Ovary (tissue), 9 donors: ENCODE measurements around the gene RNU11. TPM values are rescaled to one million over a fixed set of nuclear protein-coding genes. Genes with fewer than 3 reads are reported as not detected.
A peak's percentile ranks its signal among the peaks of the same experiment; 100 is the strongest.

Experiments used
- DNase-seq, 5 donors: peaks; one replicate each; pipeline ENCODE4 v3.0.0-alpha.2; 2019 to 2020
- H3K27ac ChIP-seq, 2 donors: fragments of 200-600 bp; one replicate each; pipeline versions ENCODE4 v1.5.1 to v1.8.0; 2019 to 2022
- H3K27me3 ChIP-seq: fragments of 200-600 bp; one replicate; pipeline ENCODE4 v1.8.0; 2022
- H3K36me3 ChIP-seq: fragments of 200-600 bp; sonication (generic); one replicate; pipeline ENCODE4 v1.5.1; 2019
- H3K4me1 ChIP-seq: one replicate; pipeline ENCODE4 v1.8.1; 2013; ENCODE audit warnings: mild to moderate bottlenecking, moderate library complexity; ENCODE audit not compliant: insufficient read depth
- H3K4me3 ChIP-seq: fragments of 200-600 bp; sonication (generic); one replicate; pipeline ENCODE4 v1.5.1; 2017
- H3K9me3 ChIP-seq, 2 donors: fragments of 200-600 bp in 1 of 2; sonication (generic) in 1 of 2; one replicate each; pipeline versions ENCODE4 v1.5.1 to v1.8.1; 2013 to 2019; ENCODE audit warnings: mild to moderate bottlenecking in 1 of 2, moderate library complexity in 1 of 2
- CTCF ChIP-seq, 3 donors: fragments of 450-650 bp in 2 of 3; fragments of 200-600 bp in 1 of 3; IDR thresholded peaks; one replicate each; pipeline versions ENCODE4 v1.5.1 to v1.8.0; 2016 to 2022; ENCODE audit warnings: antibody characterized with exemption in 3 of 3, mild to moderate bottlenecking in 1 of 3
- EP300 ChIP-seq: sonication (generic); formaldehyde crosslinking; IDR thresholded peaks from one replicate; pipeline ENCODE4 v1.6.1; 2017; ENCODE audit warnings: antibody characterized with exemption
- POLR2A ChIP-seq: fragments of 450-650 bp; IDR thresholded peaks from one replicate; pipeline ENCODE4 v1.6.1; 2017; ENCODE audit warnings: antibody characterized with exemption, mild to moderate bottlenecking, moderate library complexity
- WGBS, 3 donors: extraction: QIAGEN DNeasy Blood & Tissue Kit in 1 of 3; methylation state at CpG; one replicate each; pipeline versions ENCODE4 v1.1.5 to v1.1.7; 2013 to 2017; 5-methylcytosine and 5-hydroxymethylcytosine counted together
- intact Hi-C, 4 donors: fragments of 100-400 bp; cut with DNase I; formaldehyde crosslinking; loops; one replicate each; pipeline versions ENCODE4 v1.11.0 to v1.15.1; 2022 to 2023
- polyA plus RNA-seq, 2 donors: library from polyadenylated mRNA; stranded (reverse); fragments of 200-250 nt in 1 of 2; fragments of 350-450 nt in 1 of 2; fragmentation: Illumina TruSeq in 1 of 2; extraction: RNeasy Lipid Tissue Mini Kit (QIAGEN cat#74804) in 1 of 2; gene quantifications; one replicate each; pipeline ENCODE4 v1.2.3, GENCODE V29; 2013 to 2014
- total RNA-seq, 7 donors: library from RNA; depleted of rRNA in 2 of 7; stranded (reverse); fragments of >200 nt in 2 of 7; fragmentation: NEBNext Ultra II Directional in 3 of 7; extraction: Animal tissue kit (Norgen Biotek cat#: 25700) in 3 of 7; gene quantifications; one replicate each; pipeline versions ENCODE4 v1.1.0 to v1.2.4, GENCODE V29; 2016 to 2023
- donor health status: DM: no; HTN: no; CAD: no; lungs with moderate emphysema.
- donor health status: DM: no; HTN: no; CAD: no.
- donor health status: Bipolar disorder and iron deficiency.
- donor health status: DM: yes; HTN: yes; CAD: no.
- donor health status: DM: no; HTN: no; CAD: no.
- donor health status: DM: yes; HTN: yes; CAD: no.

The RNU11 gene
- total and polyA plus RNA-seq, 9 donors: not detected

- H3K4me3 ChIP-seq: no peak overlapping the region
- H3K9me3 ChIP-seq: no peaks in the 10 kb centered on the region
- no peak for TF ChIP-seq POLR2A
- no peak for TF ChIP-seq EP300
- no peak for TF ChIP-seq CTCF (IDR thresholded peaks at IDR 0.05)
- H3K27ac ChIP-seq: no peak overlapping the region
- intact Hi-C loops: loop anchor here in 2 of 4 donors (5.0 kb wide), 1 partner anchor 97 kb away; the partner anchor contains the start of gene YTHDF2 (in 2 of the 2)
- DNase-seq: no peak
- H3K36me3 ChIP-seq: no peaks in the 10 kb centered on the region
- WGBS, 3 donors: 91 to 98% (median 97%) methylated on average over 1 of the region's 1 CpG
- H3K27me3 ChIP-seq: no peaks in the 10 kb centered on the region
- peaks cover 5% of the 10 kb centered on the region for H3K4me1 ChIP-seq
These were observed 7.6 kb upstream of the RNU11 start for GRCh38 chr1:28640766-28641165.

- Histone ChIP-seq H3K27ac (peak overlapping the region; percentile 46 to 80), H3K36me3 (no peaks in the 10 kb centered on the region), H3K4me3 (peak overlapping the region; percentile 53), H3K4me1 (peaks cover 5% of the 10 kb centered on the region), H3K27me3 (no peaks in the 10 kb centered on the region), H3K9me3 (no peaks in the 10 kb centered on the region)
- DNase-seq: no peak
- TF ChIP-seq POLR2A: no peak
- TF ChIP-seq EP300: no peak
- TF ChIP-seq CTCF (IDR thresholded peaks at IDR 0.05): no peak
- intact Hi-C loops: loop anchor here in 2 of 4 donors (5.0 kb wide), 1 partner anchor 95 kb away; the partner anchor contains the start of gene YTHDF2 (in 2 of the 2)
- WGBS, 3 donors: 0 to 1% (median 1%) methylated on average over 26 of the region's 26 CpGs
These were observed 6.1 kb upstream of the RNU11 start for GRCh38 chr1:28642056-28642846.

GRCh38 chr1:28642847-28643635 is 5.4 kb upstream of the RNU11 start, which contains the start of gene TAF12:
Gene TAF12 (minus strand): TSS chr1:28643067. CDS start chr1:28622081, 20,986 bp downstream.
- intact Hi-C loops: loop anchor here in 2 of 4 donors (5.0 kb wide), 1 partner anchor 94 kb away; the partner anchor contains the start of gene YTHDF2 (in 2 of the 2)

More at GRCh38 chr1:28642847-28643635, 5.4 kb upstream of the RNU11 start, which contains the start of gene TAF12:
- DNase-seq: peak; percentile 89 to 95 (median 92)
- TF ChIP-seq POLR2A (no peak), CTCF (IDR thresholded peaks at IDR 0.05) (peak in 2 of 3 donors; percentile 60 to 67)
- 0 to 1% (median 0%) methylated on average over 49 of the region's 49 CpGs for WGBS, 3 donors
- Histone ChIP-seq H3K27ac (peak within 1 kb of the TSS; percentile 47 to 80), H3K4me3 (peak within 1 kb of the TSS; percentile 53), H3K4me1 (peaks cover 5% of the 10 kb centered on the region), H3K9me3 (no peaks in the 10 kb centered on the region), H3K36me3 (no peaks in the 10 kb centered on the region), H3K27me3 (no peaks in the 10 kb centered on the region)
